GM12891 (cell line): ENCODE measurements around the gene DNAJC12.
"Not testable (repeated sequence)": the region's sequence is repeated elsewhere in the genome, so short reads cannot be mapped to it uniquely, and the experiment has no call there.

Experiments used
- DNase-seq: peaks from one replicate; pipeline ENCODE4 v3.0.0; 2011; ENCODE audit warnings: low spot score; ENCODE audit not compliant: insufficient read length
- FAIRE-seq: peaks from 2 replicates; lab custom pipeline; 2011; peaks lifted over from hg19 to GRCh38; lab: Jason Lieb, UNC
- PAX5 ChIP-seq: IDR thresholded peaks from 2 replicates; pipeline ENCODE4 v1.6.1; 2011; ENCODE audit warnings: low read length, moderate library complexity, mild to moderate bottlenecking; ENCODE audit not compliant: insufficient read depth, severe bottlenecking
- POLR2A ChIP-seq: IDR thresholded peaks from 2 replicates; pipeline ENCODE4 v1.6.1; 2011; ENCODE audit warnings: low read depth, low read length, control low read depth
- POLR2AphosphoS5 ChIP-seq: IDR thresholded peaks from 2 replicates; pipeline ENCODE4 v1.6.1; 2011; ENCODE audit warnings: low read depth, low read length, control low read depth
- POU2F2 ChIP-seq: IDR thresholded peaks from 2 replicates; pipeline ENCODE4 v1.6.1; 2011; ENCODE audit warnings: low read depth, mild to moderate bottlenecking, control low read depth, low read length, moderate library complexity
- SPI1 ChIP-seq: IDR thresholded peaks from 2 replicates; pipeline ENCODE4 v1.6.1; 2011; ENCODE audit warnings: low read depth, low read length, control low read depth
- TAF1 ChIP-seq: IDR thresholded peaks from 2 replicates; pipeline ENCODE4 v1.6.1; 2011; ENCODE audit warnings: low read depth, low read length, control low read depth

Gene DNAJC12

DNA sequence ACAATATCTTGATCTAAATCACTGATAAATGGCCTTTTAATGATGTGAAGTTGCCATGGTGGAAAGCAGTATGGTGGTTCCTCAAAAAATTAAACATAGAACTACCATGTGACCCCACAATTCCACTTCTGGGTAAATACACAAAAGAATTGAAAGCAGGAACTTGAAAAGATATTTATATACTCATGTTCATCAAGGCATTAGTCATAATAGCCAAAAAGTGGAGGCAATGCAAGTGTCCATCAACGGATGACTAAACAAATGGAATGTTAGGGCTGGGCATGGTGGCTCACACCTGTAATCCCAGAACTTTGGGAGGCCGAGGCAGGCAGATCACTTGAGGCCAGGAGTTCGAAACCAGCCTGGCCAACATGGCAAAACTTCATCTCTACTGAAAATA lies 2.0 kb upstream of the DNAJC12 start:
- TF ChIP-seq POLR2AphosphoS5 (no peak), POU2F2 (no peak)

DNA sequence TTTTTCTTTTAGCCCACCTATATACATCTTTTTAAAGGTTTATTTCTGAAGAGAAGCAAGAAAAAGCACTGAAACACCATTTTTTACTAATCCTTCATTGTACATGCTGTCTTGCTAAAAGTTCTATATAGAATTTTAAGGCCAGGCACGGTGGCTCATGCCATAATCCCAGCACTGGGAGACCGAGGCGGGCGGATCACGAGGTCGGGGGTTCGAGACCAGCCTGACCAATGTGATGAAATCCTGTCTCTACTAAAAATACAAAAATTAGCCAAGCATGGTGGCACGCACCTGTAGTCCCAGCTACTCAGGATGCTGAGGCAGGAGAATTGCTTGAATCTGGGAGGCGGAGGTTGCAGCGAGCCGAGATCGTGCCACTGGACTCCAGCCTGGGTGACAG lies 1.5 kb upstream of the DNAJC12 start:
- not testable (repeated sequence) for FAIRE-seq

More for the DNA sequence above, 2.0 kb upstream of the DNAJC12 start:
- FAIRE-seq: no peak
- no peak for DNase-seq

DNA sequence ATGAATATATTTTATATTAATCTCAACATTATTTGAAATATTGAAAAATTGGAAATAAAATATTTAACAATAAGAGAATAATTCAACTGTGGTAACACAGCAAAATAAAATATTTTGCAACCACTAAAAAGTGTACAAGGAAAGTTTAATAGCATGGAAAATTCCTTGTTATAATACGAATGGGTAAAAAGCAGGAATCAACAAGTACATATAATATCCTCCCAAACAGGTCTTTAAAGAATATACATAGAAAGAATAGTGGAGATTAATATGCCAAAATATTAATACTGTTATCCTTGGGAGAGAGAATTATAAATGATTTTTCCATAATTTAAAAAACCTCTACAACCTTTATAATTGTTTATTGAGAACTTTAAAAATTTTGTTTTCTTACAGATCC lies 1.0 kb downstream of the DNAJC12 start:
- FAIRE-seq (no peak), DNase-seq (no peak)
- TF ChIP-seq POU2F2 (no peak), TAF1 (no peak), PAX5 (no peak), POLR2AphosphoS5 (no peak), POLR2A (no peak), SPI1 (no peak)

More for the DNA sequence above, 1.5 kb upstream of the DNAJC12 start:
- not testable (repeated sequence) for DNase-seq

DNA sequence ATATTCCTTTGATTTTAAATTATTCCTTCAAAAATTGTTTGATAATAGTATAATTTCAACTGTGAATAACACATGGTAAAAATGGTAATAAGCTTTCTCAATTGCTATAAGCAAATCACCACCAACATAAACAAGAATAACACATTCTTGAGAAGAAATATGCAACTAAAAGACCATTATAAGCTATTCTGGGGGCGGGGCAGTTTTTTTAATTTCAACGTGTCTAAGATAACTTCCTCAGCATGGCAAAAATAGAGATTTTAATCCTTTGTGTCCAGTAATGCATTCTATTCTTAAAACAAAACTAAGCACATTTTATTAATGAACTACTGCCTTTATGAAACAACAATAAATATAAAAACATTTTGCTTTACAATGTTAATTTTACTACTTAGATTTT lies 1.5 kb downstream of the DNAJC12 start:
- DNase-seq (no peak), FAIRE-seq (no peak)
- TF ChIP-seq POU2F2 (no peak), SPI1 (no peak), POLR2AphosphoS5 (no peak)

DNA sequence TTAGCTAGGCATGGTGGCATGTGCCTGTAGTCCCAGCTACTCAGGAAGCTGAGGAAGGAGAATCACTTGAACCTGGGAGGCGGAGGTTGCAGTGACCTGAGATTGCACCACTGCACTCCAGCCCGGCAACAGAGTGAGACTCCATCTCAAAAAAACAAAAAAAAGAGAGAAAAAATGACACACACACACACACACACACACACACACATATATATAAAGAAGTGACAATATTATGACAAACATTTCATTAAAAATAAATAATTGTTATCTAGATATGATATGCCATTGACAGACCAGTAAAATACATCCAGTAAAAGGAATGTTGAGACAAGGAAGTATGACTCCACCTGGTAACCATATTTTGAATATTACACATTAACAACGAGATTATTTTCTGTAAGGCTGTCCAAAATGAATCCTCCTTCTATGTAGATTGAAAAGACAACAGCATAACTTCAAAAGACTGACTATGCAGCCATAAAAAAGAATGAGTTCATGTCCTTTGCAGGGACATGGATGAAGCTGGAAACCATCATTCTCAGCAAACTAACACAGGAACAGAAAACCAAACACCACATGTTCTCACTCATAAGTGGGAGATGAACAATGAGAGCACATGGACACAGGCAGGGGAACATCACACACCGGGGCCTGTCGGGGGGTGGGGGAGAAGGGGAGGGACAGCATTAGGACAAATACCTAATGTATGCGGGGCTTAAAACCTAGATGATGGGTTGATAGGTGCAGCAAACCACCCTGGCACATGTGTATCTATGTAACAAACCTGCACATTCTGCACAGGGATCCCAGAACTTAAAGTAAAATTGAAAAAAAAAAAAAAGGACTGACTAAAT lies 2.2 kb downstream of the DNAJC12 start:
- not testable (repeated sequence) for FAIRE-seq, DNase-seq

DNA sequence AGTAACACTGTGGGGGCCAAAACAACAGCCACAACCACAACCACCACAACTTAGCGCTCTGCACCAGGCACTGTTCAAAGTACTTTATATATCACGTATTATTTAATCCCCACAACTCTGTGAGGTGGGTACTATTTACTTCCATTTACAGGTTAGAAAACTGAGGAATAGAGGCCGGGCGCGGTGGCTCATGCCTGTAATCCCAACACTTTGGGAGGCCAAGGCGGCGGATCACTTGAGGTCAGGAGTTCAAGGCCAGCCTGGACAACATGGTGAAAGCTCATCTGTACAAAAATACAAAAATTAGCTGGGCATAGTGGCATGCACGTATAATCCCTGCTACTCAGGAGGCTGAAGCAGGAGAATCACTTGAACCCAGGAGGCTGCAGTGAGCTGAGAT lies 3.6 kb downstream of the DNAJC12 start:
- no peak for FAIRE-seq
- TF ChIP-seq POU2F2 (no peak), POLR2A (no peak), TAF1 (no peak), SPI1 (no peak), PAX5 (no peak), POLR2AphosphoS5 (no peak)
- no peak for DNase-seq

DNA sequence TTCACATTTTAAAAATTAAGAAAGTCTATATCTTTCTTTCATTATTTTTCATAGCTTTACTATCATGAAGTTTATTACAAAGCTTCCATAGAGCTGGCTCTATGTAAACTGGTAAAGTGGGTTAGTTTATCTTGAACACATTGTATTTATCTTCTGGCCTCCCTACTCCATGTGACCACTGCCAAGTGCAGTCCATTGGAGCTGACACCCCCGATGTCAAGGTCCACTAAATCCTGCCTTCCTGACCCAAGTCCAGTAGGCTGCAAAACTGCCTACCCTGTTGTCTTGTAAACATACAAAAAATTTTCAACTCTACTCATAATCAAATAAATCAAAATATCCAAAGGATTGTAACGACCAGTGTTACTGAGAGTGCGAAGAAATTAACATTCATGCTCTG lies 10.2 kb downstream of the DNAJC12 start:
- no peak for TF ChIP-seq TAF1
- no peak for TF ChIP-seq POU2F2
- no peak for TF ChIP-seq PAX5
- TF ChIP-seq POLR2A: no peak
- TF ChIP-seq POLR2AphosphoS5: no peak
- TF ChIP-seq SPI1: no peak
- no peak for FAIRE-seq

DNA sequence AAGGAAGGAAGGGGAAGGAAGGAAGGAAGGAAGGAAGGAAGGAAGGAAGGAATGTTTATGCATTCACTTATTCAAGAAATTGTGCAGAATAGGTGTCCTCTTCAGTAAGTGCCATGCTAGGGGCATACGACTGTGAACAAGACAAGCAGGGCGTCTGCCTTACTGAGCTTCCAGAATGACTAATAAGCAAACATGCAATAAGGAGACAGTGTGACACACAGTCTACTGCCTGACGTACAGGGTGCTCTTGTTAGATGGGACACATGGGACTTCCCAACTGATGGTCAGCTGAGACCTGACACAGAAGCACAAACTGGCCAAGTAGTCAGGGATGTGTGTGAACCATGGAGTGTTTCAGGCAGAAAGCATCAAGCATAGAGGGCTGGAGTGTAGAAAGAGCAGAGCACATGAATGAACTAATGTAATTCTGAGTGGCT lies 18.2 kb downstream of the DNAJC12 start:
- DNase-seq (no peak), FAIRE-seq (no peak)
- no peak for TF ChIP-seq POLR2AphosphoS5
- TF ChIP-seq POU2F2: no peak
- no peak for TF ChIP-seq TAF1
- no peak for TF ChIP-seq PAX5
- no peak for TF ChIP-seq POLR2A

More for the DNA sequence above, 10.2 kb downstream of the DNAJC12 start:
- DNase-seq: no peak

DNA sequence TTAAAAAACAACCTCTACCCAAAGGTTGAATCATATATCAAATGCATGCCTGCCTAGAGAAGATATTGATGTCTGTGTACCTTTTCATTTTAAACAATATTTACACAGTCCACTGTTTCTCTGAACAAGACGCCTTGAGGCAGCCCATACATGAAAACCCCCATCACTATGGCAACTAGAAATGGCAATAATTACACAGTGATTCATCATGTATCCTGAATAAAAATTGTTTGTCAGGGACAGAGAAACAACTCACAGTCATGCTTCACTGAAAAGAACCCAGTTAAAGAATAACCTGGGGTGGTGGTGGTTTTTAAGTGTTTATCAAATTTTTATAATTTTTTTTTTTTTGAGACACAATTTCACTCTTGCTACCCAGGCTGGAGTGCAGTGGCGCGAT lies 19.7 kb downstream of the DNAJC12 start:
- TF ChIP-seq POLR2AphosphoS5 (no peak), PAX5 (no peak), SPI1 (no peak), TAF1 (no peak)
- FAIRE-seq (no peak), DNase-seq (no peak)

DNA sequence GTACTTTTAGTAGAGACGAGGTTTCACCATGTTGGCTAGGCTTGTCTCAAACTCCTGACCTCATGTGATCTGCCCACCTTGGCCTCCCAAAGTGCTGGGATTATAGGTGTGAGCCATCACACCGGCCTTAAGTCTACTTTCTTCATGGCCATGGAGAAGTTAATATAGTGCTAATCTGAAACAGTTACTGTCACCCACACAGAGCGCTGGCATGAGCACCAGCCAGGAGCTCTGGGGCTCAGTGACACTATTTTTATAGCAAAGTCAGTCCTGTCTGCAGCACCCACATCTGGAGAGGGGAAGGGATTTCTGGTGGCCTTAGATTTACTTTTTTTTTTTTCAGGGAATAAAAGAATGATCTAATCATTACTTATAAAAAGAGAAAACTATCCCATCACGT lies 21.3 kb downstream of the DNAJC12 start:
- no peak for FAIRE-seq
- DNase-seq: no peak
- no peak for TF ChIP-seq POLR2AphosphoS5
- no peak for TF ChIP-seq PAX5
- no peak for TF ChIP-seq POLR2A
- TF ChIP-seq TAF1: no peak
- no peak for TF ChIP-seq SPI1
- no peak for TF ChIP-seq POU2F2
